GM21529 (cell line): ENCODE measurements around the gene TMEM132A.

Experiments
- ATAC-seq: cut with Tn5 transposase; IDR thresholded peaks from one replicate; pipeline ENCODE4 v1.9.1; 2021; ENCODE audit not compliant: unreplicated experiment

TMEM132A gene

GRCh38 chr11:60924110-60924905, at the start of gene TMEM132A:
Gene TMEM132A, plus strand, starts transcription at chr11:60924460. Its CDS starts 174 bp downstream, at chr11:60924634.
- ATAC-seq, result peak; percentile 52

DNA sequence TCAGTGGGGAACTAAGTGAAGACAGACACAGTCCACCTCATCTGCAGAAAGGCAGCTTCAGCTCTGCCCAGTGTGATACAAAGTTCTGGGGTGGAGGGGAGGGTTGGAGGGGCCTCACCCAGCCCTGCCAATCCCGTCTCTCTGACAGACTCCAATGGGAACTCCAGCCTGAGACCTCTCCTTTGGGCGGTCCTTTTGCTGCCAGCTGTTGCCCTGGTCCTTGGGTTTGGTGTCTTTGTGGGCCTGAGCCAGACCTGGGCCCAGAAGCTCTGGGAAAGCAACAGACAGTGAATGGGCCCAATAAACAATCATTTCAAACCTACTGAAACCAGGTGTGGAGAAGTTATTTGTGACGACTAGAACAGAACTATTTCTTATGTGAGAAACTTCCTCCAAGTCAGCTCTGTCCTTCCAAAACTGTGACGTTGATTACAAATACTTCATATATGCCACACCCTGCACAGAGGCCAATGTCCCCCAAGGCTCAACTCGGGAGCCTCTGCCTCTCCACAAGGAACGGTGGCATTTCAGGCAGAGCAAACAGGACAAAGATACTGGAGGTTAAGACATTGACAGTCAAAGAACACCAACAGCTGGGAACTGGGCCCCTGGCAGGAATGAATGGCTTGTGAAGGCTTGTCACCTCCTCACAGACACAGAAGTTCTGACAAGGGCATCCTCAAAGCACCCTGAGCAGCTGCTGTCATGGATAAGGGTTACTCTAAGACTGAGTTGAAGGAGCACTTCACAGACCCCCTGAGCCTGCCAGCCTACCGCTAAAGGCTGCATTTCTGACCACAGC, 48.7 kb upstream of the TMEM132A start:
- no peak for ATAC-seq

DNA sequence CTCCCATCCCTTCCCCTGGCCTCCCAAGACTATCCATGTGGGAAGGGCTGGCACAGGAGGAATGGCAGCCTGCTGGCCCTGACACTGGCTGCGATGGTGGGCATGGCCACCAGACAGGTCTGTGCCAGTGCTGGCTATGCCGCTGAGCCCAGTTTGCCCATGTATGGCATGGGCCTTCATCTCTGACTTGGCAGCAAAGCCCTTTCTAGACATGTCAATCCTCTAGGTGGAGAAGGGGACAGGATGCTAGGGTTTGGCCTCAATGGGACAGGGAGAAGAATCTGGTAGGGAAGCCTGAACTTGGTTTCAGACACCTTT, 48.1 kb upstream of the TMEM132A start:
- ATAC-seq, result no peak

DNA sequence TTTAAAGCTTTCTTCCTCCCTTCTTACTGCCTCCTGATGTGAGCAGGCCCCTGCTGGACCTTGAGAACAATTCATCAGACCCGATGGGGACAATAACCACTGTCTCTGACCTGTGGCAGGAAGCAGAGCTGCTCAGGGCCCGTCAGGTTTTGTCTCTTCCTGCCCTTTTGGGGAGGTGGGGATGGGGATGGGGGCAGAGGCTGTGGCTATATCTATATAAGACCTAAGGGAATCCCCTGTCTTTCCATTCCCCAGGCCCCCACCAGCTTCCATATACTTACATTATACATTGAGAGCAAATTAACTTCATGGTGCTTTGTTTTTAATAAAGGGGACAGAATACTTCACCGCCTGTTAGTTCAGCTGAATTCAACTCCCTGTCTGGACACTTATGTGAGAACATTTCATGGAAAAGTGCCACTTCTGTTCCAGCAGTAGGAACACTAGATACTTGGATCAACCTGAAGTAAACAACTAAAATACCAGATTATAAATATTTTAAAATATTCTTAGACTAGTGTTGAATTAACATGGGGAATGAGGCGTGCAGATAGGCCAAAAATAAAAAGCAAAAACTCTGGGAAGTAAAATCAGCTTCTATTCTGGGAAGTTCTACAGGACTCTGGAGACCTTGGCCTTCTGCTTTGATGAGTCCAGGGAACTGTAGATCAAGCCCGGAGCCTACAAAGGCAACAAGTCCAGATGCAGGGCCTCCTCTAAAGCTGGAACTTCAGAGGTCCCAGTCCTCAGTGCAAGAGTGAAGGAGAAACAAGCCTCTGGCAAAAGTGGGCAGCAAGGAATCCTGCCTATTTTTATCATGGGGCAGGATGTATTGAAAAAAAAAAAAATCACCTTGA, 45.8 kb upstream of the TMEM132A start:
- no peak for ATAC-seq

DNA sequence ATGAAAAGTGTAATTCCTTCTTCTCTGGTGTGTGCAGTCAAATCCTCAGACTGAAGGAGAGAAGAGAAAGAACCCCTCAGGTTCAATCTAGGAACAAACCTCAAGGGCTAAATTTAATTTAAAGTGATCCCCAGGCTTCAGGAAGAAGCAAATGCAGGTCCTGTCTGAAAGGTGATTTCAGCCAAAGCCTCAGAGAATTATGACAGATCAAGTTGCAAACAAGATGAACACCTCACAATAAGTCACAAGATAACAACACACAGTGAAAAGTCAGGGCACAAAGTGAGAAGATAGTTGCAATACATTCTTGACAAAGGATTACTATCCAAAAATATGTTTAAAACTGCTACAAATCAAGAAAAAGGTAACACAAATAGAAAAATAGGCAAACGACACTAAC, 45.2 kb upstream of the TMEM132A start:
- ATAC-seq, result no peak

- no peak for ATAC-seq
Measured at GRCh38 chr11:60879971-60880588, 44.2 kb upstream of the TMEM132A start.

- ATAC-seq, result no peak
Measured at GRCh38 chr11:60880643-60881282, 43.5 kb upstream of the TMEM132A start.

DNA sequence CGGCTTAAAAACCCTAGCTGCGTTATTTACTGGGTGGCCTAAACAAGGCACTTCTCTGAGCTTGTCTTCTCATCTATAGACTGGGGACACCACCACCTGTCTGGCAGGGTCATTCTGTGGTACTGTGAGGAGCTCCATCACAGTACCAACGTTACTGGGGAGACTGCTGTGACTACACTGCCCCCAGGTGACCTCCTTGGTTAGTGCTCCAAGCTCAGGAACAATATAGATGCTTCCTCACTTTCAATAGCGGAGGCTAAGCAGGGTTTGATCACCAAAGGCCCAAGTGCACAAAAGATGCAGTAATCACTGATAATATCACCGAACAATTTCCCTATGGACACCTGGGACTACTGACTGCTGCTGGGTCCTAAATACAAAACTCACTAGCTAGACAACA, 36.7 kb upstream of the TMEM132A start:
- no peak for ATAC-seq

- ATAC-seq, result no peak
Measured at GRCh38 chr11:60889869-60890311, 34.4 kb upstream of the TMEM132A start.

DNA sequence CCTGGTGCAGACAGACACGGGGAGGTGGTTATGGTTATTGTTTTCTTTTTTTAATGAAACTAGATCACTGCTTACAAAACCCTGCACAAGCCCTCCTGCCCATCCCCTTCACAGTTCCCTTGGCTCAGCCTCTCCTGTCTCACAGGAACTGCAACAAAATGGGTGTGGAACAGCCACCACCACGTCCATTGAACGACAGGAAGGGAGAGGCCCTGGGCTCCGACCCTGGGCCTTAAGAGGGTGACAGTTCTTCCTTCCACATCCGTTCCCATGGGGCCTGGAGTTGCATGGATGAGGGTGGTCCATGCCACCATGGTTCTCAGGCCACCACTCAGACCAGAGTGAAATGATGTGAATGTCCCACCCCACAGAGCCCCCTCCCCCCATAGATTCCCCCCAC, 33.6 kb upstream of the TMEM132A start:
- ATAC-seq, result no peak

GRCh38 chr11:60891103-60891741, 33.0 kb upstream of the TMEM132A start:
- ATAC-seq, result no peak

DNA sequence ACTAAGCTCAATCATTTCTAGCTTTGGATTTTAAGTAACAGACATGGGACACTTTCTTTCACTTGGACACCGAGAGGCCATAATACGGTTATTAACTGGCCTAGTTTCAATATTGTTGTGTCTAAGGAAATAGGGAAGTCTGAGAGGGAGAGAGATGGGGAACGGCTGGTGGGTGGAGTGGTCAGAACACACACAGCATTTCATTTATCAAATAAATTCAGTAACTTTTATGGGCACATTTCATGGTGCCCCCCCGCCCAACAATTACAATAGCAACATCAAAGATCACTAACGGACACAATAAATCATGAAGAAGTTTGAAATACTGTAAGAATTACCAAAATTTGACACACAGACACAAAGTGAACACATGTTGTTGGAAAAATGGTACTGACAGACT, 28.6 kb upstream of the TMEM132A start:
- no peak for ATAC-seq

GRCh38 chr11:60897496-60897895, 26.8 kb upstream of the TMEM132A start:
- ATAC-seq, result no peak

- ATAC-seq, result no peak
Measured at GRCh38 chr11:60899046-60899936, 25.0 kb upstream of the TMEM132A start.

DNA sequence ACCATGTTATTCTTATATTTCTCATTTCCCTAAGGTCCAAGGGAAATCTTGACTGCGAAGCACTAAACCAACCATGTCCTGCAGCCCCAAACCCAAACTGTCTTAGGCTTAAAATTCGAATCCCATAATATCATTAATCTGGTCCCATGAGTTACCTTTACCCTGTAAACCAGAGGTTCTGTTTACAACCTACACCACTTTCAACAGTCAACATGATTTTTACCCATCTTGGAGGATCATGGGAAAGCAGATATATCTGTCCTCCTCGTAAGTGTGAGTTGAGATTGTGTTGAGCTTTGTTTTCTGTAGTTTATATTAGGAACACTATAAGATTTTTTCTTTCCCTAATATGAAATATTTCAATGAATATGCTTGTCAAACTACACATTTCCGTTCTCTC, 24.3 kb upstream of the TMEM132A start:
- ATAC-seq, result no peak

DNA sequence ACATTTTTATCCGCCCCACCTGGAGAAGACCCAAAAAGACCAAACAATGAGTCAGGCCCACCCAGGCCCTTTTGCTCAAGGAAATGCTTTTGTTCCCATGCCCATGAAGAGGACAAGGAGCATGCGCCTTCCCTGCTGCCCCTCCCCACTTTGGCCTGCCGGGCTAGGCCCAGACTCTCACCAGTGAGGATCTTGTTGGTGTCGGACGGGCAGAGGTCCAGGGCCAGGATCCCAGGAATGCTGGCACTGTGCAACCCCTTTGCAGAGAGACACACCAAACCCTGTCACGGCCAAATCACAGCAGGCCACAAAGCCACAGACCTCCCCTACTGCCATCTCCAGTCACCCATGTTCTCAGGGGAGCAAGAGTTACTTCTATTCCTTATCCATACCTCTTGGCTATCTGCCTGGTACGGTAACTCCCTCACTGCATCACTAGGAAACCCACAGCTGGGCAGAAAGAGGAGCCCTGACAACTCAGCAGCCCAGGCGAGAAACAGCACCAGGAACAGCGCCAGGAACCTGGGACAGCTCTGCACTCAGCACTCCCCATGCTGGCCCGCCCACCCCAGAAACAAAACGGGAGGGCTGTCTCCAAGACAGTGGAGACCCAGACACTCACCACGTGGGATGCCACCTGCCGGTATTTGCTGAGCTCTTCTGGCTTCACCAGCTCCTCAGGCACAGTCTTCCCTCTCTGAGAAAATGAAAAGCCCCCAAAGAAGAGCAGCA, 23.4 kb upstream of the TMEM132A start:
- no peak for ATAC-seq

- no peak for ATAC-seq
Measured at GRCh38 chr11:60902625-60903024, 21.6 kb upstream of the TMEM132A start.

DNA sequence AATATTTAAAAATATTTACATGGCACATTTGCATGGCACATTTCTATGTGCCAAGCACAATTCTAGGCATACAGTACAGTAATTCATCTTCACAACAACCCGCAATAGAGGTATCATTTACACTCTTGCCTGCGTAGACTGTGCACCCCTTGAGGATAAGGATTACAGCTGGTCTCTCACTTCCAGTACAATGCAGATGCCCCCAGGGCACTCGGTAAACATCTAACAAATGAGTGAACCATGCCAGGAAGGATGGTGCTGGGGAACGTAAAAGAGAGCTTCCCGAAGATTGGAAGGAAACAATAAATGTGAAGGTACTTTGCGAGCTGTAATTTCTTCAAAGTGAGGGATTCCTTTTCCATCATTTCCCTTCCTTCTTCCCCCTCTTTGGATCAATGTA, 19.2 kb upstream of the TMEM132A start:
- ATAC-seq, result no peak
